HS-27A (cell line): ENCODE results near the gene IL6R.
"Not testable (repeated sequence)": the region's sequence is repeated elsewhere in the genome, so short reads cannot be mapped to it uniquely, and the experiment has no call there.

Experiments
- DNase-seq: peaks from one replicate; pipeline ENCODE4 v3.0.0-alpha.2; 2012; ENCODE audit warnings: low read depth, missing footprints

Gene IL6R

GRCh38 chr1:154406886-154407197 is 1.7 kb downstream of the IL6R start:
- DNase-seq = no peak

GRCh38 chr1:154407198-154408091 is 2.3 kb downstream of the IL6R start:
- DNase-seq = no peak

GRCh38 chr1:154408174-154408777 is 3.1 kb downstream of the IL6R start:
- no peak for DNase-seq

- no peak for DNase-seq
These were observed 5.2 kb downstream of the IL6R start for GRCh38 chr1:154410185-154410827.

- no peak for DNase-seq
These were observed 6.4 kb downstream of the IL6R start for GRCh38 chr1:154411525-154411924.

- no peak for DNase-seq
These were observed 8.1 kb downstream of the IL6R start for GRCh38 chr1:154413177-154413783.

GRCh38 chr1:154414606-154415005 is 9.5 kb downstream of the IL6R start:
- no peak for DNase-seq

GRCh38 chr1:154416471-154417337 is 11.6 kb downstream of the IL6R start:
- no peak for DNase-seq

- DNase-seq = no peak
These were observed 12.1 kb downstream of the IL6R start for GRCh38 chr1:154417338-154417608.

- no peak for DNase-seq
These were observed 13.1 kb downstream of the IL6R start for GRCh38 chr1:154418062-154418921.

GRCh38 chr1:154418923-154419619 is 13.9 kb downstream of the IL6R start:
- no peak for DNase-seq

- no peak for DNase-seq
These were observed 14.8 kb downstream of the IL6R start for GRCh38 chr1:154419620-154420571.

GRCh38 chr1:154420961-154421924 is 16.1 kb downstream of the IL6R start:
- DNase-seq = no peak

GRCh38 chr1:154422049-154422448 is 16.9 kb downstream of the IL6R start:
- DNase-seq = not testable (repeated sequence)

- DNase-seq = no peak
These were observed 17.4 kb downstream of the IL6R start for GRCh38 chr1:154422521-154422920.

- DNase-seq = no peak
These were observed 18.3 kb downstream of the IL6R start for GRCh38 chr1:154423304-154423987.

- DNase-seq = no peak
These were observed 18.8 kb downstream of the IL6R start for GRCh38 chr1:154423988-154424326.

- no peak for DNase-seq
These were observed 20.0 kb downstream of the IL6R start for GRCh38 chr1:154425172-154425571.
